ENCODE results near the gene BLOC1S1.
"Not testable (repeated sequence)": the region's sequence is repeated elsewhere in the genome, so short reads cannot be mapped to it uniquely, and the experiment has no call there.

The BLOC1S1 gene

DNA sequence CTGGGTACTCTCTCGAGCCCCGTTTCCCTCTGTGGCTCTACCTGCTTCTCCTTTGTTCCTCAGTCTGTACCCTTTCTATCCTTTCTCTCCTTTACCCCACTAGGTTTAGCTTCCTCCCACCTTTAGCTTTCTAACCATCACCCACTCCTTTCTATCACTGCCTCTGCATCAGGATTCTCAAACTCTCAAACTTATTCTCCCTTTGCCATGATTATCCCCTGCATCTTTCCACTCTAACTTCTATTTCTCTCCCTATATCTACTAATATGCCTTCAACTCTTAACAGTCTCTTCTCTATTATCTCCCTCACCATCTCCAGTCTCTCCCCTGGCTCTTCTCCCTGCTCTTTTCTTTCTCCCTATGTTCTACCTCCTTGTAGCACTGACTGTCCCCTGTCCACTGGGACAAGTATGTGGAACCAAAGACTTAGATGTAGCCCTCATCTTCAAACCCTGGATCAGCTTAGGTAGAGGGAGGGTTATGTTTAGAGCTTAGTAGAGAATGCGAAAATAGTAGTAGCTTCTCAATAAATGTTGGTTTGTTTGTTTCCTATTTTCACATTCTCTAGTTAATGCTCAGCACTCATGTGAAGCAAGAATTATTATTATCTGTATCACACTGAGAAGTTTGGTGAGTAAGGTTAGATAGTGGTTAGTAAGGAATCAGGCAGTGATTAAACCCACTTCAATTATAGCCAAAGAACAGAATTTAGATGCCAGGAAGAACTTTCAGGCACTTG, 30.5 kb downstream of the BLOC1S1 start:
- DNase-seq, result no peak

DNA sequence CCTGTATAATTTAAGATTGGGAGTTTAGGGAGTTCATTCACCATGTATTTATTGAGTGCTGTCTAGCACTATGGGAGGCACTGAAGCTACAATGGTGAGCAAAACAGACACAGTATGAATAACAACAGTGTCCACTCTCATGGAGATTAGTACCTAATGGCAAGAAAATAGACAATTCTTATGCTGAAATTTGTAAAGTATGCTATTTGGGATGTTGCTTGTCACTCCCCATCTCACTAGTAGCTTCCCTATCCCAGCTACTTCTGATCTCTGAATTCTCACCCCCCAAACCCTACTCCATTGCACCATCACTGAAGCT, 31.0 kb downstream of the BLOC1S1 start:
- DNase-seq, result no peak

DNA sequence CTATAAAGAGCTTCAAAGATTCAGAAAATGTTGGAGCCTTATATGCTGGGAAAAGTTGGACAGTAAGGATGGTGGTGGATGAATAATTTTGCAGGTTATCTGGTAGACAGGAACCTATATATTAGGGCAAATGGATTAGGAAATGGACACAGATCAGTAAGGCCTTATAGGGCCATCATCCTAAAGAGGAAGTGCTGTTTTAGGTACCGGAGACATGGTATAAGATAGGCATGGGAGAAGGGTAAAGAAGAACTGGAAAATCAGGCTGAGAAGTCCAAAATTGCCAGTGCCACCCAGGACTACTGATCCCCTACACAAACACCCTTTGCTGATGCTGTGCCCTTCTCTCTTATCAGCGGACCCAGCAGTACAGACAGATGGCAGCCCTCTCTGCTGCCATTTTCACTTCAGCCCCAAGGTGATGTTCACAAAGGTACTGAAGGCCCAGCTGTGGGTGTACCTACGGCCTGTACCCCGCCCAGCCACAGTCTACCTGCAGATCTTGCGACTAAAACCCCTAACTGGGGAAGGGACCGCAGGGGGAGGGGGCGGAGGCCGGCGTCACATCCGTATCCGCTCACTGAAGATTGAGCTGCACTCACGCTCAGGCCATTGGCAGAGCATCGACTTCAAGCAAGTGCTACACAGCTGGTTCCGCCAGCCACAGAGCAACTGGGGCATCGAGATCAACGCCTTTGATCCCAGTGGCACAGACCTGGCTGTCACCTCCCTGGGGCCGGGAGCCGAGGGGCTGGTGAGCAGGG, 32.6 kb downstream of the BLOC1S1 start:
- no peak for DNase-seq

DNA sequence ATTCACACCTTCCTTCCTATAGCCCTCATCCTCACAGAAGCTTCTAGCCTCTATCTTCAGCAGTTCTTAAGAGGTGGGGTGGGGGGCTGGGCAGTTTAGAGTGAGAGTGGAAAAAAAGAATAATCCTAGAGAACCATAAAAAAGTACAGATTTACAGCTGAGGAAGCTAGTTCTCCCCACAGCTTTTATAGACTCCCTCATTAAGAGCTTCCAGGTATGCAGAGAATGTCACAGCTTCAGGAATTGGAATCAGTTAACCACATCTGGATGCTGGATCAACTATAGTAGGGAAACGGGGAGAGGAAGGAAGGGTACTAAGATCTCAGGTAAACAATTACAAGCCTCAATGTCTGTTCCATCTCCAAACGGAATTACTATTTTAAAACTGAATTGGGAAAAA, 39.4 kb downstream of the BLOC1S1 start:
- no peak for DNase-seq

DNA sequence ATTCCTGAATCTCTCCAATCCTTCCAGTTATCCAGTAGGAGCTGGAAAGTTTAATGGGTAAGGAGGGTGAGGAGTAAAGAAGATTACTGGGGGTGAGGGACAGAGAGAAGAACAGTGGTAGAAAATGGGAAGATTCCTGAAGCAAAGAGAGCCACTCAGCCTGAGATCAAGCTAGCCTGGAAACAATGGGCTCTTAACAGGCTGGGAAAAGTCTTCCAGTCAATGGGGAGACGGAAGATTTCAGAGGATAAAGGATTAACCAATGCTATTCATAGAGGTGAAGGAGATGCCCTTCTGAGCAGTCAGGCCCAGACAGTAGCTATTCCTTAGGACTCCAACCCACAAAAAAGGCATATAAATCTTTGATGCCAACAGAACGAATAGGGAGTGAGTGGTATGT, 41.9 kb downstream of the BLOC1S1 start:
- DNase-seq, result no peak

DNA sequence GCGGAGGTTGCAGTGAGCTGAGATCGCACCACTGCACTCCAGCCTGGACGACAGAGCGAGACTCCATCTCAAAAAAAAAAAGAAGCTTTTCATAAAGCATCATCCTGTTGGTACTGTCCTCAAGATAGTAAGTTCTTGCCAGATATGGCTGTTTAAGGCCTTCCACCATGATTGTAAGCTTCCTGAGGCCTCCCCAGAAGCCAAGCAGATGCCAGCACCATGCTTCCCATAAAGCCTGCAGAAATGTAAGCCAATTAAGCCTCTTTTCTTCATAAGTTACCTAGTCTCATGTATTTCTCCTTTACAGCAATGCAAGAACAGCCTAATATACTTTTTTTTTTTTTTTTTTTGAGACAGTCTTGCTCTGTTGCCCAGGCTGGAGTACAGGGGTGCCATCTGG, 42.7 kb downstream of the BLOC1S1 start:
- not testable (repeated sequence) for DNase-seq

DNA sequence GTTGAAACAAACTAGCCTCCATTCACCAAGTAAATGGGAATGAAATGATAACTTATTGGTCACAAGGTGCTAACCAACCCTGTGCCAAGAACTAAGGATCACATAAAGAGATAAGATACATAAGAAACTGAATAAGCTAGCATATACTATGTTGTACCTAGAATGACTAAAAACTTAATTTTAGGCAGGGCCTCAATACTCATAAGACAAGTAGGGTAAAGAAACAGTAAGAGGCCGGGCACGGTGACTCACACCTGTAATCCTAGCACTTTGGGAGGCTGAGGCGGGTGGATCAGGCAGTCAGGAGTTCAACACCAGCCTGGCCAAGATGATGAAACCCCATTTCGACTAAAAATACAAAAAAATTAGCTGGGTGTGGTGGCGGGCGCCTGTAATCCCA, 44.8 kb downstream of the BLOC1S1 start:
- no peak for DNase-seq

DNA sequence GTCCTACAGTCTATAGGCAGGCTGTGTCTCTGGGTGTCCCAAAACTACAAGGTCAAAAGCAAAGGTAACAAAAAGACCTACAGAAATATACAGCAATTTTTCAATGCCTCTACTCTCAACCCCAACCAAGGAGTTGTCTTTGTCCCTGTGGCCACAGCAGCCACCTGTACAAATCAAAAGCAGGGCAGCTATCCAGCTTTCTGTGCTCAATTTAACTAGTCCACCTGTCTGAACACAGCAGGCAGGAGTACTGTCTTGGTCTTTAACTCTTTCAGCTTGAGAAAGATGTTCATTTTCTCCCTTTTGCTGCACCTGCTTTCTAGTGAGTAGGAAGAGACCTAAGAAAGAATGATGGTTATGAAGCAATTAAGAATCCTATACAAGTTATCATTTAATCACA, 46.8 kb downstream of the BLOC1S1 start:
- no peak for DNase-seq

DNA sequence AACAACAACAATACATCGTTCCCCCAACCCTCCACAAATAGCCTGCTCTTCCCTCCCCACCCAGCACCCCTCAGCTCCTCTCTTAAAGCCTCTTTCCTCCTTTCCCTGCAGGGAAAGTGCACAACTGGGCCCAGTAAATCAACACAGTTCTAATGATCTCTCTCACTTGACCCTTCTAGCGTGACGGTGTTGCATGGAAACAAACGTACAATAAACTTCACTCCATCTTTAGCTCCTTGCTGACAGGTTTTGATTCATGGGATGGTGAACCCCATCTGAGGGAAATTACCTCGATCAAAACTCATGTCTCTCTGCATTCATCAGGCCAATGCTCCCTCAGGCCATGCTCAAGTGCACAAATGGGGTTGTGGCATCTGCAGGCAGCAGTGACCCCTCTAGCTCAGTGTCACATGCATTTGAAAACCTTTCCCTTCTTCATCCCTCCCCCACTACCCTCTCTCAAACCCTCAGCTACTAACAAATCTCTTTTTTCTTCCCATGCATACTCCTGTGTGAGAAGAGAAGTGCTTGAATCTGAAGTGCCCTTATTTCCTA, 50.0 kb downstream of the BLOC1S1 start:
- peak; percentile 80 for DNase-seq

DNA sequence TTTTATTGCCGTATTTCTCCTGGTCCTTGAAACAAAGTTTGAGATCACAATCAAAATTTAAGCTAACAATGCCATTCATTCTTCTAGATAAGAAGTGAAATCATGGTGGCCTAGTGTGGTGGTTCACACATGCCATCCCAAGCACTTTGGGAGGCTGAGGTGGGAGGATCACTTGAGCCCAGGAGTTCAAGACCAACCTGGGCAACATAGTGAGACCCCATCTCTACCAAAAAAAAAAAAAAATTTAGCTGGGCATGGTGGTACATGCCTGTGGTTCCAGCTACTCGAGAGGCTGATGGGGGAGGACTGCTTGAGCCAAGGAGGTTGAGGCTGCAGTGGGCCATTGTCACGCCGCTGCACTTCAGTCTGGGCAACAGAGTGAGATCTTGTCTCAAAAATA, 51.3 kb downstream of the BLOC1S1 start:
- no peak for DNase-seq
